Mucosa of stomach (tissue), 1 donor: ENCODE data around the gene ARMC6.

Source experiments
- H3K27me3 ChIP-seq: one replicate; pipeline ENCODE4 v1.7.0; 2013; ENCODE audit warnings: mild to moderate bottlenecking, low read length; ENCODE audit not compliant: control insufficient read depth, insufficient read depth
- H3K36me3 ChIP-seq: one replicate; pipeline ENCODE4 v1.7.0; 2013; ENCODE audit warnings: low read length; ENCODE audit not compliant: control insufficient read depth, insufficient read depth
- H3K4me1 ChIP-seq: one replicate; pipeline ENCODE4 v1.7.0; 2013; ENCODE audit warnings: mild to moderate bottlenecking, low read length; ENCODE audit not compliant: control insufficient read depth, insufficient read depth
- H3K4me3 ChIP-seq: one replicate; pipeline ENCODE4 v1.7.0; 2013; ENCODE audit warnings: low read length
- H3K9ac ChIP-seq: one replicate; pipeline ENCODE4 v1.7.0; 2013; ENCODE audit warnings: mild to moderate bottlenecking, low read length, moderate library complexity
- H3K9me3 ChIP-seq: one replicate; pipeline ENCODE4 v1.7.0; 2013; ENCODE audit warnings: mild to moderate bottlenecking, low read length, moderate library complexity; ENCODE audit not compliant: control insufficient read depth
- donor health status: Pancreatic carcinoma.

ARMC6 gene

DNA sequence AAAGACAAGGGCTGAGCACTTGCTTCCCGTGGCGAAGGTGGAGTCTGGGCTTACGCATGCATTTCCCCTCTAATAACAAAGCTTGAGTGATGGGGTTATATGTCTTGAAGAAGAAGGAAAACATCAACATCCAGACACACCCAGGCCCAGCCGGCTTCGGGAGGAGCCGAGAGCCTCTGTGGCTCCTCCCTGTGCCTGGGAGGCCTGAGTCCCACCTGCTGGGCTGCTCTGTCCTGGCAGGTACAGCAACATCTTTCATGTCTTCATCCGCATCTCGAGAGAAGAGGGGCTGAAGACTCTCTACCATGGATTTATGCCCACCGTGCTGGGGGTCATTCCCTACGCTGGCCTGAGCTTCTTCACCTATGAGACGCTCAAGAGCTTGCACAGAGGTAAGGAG lies 74.3 kb downstream of the ARMC6 start:
- Histone ChIP-seq H3K36me3 (no peaks in the 10 kb centered on the region), H3K9me3 (no peaks in the 10 kb centered on the region), H3K27me3 (peaks cover 14% of the 10 kb centered on the region), H3K4me1 (peaks cover 20% of the 10 kb centered on the region), H3K4me3 (no peak overlapping the region), H3K9ac (no peak overlapping the region)
